ENCODE data around the gene BROX.

The BROX gene

DNA sequence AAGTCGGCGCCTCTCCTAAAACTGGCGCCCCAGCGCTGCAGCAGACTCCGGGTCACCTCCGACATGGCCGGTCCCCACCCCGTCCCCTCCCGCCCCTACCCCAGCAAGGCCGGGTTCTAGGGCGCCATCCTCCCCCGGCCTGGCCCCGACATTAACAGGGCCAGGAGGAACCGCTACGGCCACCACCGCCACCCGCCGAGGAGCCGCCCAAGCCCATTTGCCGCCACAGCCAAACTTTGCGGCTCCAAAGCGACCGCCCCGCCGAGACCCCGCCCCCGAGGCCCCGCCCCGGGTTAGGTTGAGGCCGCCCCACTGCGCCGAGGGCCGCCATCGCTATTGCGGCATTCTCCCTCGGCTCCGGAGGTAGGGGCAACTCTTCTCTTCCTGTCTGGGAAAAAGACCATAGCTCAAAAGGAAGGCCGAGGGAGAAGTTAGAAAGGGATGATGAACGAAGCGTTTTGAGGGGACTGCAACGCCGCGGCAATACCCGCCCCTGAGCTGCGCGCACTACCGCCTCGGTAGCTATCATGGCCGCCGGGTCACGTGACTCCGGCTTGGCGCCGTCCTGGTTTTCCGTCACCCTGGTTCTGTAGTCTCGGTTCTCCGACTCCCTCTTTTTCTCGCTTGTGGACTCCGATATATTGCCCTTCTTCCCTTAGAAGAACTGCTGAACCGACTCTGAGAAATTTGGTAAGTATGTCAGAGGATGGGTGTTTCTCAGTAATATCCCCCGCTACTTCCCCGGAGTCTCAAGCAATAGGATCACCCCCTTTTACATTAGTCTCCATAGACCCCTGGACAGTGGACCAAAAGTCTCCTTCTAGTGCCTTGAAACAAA, at the start of gene BROX, which contains the start of gene AIDA (continued):
- peak; percentile 26; the same call in 1 of the 2 replicates for TF ChIP-seq ZNF146 (tag by site-specific recombination; IDR thresholded peaks at IDR 0.05)
- TF ChIP-seq PRDM1 (tag by site-specific recombination; IDR thresholded peaks at IDR 0.05): no peak
- TF ChIP-seq ZNF529 (tag by site-specific recombination; IDR thresholded peaks at IDR 0.05; ENCODE audit: insufficient replicate concordance): no peak
- TF ChIP-seq, protein P1, sequence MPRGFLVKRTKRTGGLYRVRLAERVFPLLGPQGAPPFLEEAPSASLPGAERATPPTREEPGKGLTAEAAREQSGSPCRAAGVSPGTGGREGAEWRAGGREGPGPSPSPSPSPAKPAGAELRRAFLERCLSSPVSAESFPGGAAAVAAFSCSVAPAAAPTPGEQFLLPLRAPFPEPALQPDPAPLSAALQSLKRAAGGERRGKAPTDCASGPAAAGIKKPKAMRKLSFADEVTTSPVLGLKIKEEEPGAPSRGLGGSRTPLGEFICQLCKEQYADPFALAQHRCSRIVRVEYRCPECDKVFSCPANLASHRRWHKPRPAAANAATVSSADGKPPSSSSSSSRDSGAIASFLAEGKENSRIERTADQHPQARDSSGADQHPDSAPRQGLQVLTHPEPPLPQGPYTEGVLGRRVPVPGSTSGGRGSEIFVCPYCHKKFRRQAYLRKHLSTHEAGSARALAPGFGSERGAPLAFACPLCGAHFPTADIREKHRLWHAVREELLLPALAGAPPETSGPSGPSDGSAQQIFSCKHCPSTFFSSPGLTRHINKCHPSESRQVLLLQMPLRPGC (tag by site-specific recombination; IDR thresholded peaks at IDR 0.05): peak; percentile 75
- no peak for TF ChIP-seq ZNF544 (tag by site-specific recombination; IDR thresholded peaks at IDR 0.05)
- TF ChIP-seq ZNF174 (tag by site-specific recombination; IDR thresholded peaks at IDR 0.05): no peak
- no peak for TF ChIP-seq ZNF112 (tag by site-specific recombination; IDR thresholded peaks at IDR 0.05)
- TF ChIP-seq ZNF423 (tag by site-specific recombination; IDR thresholded peaks at IDR 0.05): 0 out of 2 replicates have a peak, but pooled peaks have one; percentile 28
- no peak for TF ChIP-seq ZNF169 (tag by site-specific recombination; IDR thresholded peaks at IDR 0.05)
- 0 out of 2 replicates have a peak, but pooled peaks have one; percentile 8 for TF ChIP-seq ZFHX2 (tag by site-specific recombination; conservative IDR thresholded peaks at IDR 0.05)
- TF ChIP-seq, protein P2, sequence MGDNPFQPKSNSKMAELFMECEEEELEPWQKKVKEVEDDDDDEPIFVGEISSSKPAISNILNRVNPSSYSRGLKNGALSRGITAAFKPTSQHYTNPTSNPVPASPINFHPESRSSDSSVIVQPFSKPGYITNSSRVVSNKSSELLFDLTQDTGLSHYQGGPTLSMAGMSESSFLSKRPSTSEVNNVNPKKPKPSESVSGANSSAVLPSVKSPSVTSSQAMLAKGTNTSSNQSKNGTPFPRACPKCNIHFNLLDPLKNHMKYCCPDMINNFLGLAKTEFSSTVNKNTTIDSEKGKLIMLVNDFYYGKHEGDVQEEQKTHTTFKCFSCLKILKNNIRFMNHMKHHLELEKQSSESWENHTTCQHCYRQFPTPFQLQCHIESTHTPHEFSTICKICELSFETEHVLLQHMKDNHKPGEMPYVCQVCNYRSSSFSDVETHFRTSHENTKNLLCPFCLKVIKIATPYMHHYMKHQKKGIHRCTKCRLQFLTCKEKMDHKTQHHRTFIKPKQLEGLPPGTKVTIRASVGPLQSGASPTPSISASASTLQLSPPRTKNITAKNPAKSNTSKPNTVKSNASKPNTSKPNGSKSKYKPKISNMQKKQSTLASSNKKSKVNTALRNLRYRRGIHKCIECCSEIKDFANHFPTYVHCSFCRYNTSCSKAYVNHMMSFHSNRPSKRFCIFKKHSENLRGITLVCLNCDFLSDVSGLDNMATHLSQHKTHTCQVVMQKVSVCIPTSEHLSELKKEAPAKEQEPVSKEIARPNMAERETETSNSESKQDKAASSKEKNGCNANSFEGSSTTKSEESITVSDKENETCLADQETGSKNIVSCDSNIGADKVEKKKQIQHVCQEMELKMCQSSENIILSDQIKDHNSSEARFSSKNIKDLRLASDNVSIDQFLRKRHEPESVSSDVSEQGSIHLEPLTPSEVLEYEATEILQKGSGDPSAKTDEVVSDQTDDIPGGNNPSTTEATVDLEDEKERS (tag by site-specific recombination; IDR thresholded peaks at IDR 0.05): no peak
- TF ChIP-seq ZNF776 (tag by site-specific recombination; IDR thresholded peaks at IDR 0.05; ENCODE audit: borderline replicate concordance): no peak
- TF ChIP-seq, protein P3, sequence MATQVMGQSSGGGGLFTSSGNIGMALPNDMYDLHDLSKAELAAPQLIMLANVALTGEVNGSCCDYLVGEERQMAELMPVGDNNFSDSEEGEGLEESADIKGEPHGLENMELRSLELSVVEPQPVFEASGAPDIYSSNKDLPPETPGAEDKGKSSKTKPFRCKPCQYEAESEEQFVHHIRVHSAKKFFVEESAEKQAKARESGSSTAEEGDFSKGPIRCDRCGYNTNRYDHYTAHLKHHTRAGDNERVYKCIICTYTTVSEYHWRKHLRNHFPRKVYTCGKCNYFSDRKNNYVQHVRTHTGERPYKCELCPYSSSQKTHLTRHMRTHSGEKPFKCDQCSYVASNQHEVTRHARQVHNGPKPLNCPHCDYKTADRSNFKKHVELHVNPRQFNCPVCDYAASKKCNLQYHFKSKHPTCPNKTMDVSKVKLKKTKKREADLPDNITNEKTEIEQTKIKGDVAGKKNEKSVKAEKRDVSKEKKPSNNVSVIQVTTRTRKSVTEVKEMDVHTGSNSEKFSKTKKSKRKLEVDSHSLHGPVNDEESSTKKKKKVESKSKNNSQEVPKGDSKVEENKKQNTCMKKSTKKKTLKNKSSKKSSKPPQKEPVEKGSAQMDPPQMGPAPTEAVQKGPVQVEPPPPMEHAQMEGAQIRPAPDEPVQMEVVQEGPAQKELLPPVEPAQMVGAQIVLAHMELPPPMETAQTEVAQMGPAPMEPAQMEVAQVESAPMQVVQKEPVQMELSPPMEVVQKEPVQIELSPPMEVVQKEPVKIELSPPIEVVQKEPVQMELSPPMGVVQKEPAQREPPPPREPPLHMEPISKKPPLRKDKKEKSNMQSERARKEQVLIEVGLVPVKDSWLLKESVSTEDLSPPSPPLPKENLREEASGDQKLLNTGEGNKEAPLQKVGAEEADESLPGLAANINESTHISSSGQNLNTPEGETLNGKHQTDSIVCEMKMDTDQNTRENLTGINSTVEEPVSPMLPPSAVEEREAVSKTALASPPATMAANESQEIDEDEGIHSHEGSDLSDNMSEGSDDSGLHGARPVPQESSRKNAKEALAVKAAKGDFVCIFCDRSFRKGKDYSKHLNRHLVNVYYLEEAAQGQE (tag by site-specific recombination; IDR thresholded peaks at IDR 0.05): no peak
- TF ChIP-seq ZBTB17 (tag by site-specific recombination; IDR thresholded peaks at IDR 0.05): peak; percentile 95
- TF ChIP-seq ZEB2 (tag by site-specific recombination; IDR thresholded peaks at IDR 0.05): peak; percentile 50; the same call in 1 of the 2 replicates
- TF ChIP-seq, protein P4, sequence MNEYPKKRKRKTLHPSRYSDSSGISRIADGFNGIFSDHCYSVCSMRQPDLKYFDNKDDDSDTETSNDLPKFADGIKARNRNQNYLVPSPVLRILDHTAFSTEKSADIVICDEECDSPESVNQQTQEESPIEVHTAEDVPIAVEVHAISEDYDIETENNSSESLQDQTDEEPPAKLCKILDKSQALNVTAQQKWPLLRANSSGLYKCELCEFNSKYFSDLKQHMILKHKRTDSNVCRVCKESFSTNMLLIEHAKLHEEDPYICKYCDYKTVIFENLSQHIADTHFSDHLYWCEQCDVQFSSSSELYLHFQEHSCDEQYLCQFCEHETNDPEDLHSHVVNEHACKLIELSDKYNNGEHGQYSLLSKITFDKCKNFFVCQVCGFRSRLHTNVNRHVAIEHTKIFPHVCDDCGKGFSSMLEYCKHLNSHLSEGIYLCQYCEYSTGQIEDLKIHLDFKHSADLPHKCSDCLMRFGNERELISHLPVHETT (tag by site-specific recombination; IDR thresholded peaks at IDR 0.05): peak; percentile 94
- TF ChIP-seq ZNF394 (tag by site-specific recombination; IDR thresholded peaks at IDR 0.05; ENCODE audit: borderline replicate concordance): peak; percentile 22; the same call in 1 of the 2 replicates
- TF ChIP-seq, protein P5, sequence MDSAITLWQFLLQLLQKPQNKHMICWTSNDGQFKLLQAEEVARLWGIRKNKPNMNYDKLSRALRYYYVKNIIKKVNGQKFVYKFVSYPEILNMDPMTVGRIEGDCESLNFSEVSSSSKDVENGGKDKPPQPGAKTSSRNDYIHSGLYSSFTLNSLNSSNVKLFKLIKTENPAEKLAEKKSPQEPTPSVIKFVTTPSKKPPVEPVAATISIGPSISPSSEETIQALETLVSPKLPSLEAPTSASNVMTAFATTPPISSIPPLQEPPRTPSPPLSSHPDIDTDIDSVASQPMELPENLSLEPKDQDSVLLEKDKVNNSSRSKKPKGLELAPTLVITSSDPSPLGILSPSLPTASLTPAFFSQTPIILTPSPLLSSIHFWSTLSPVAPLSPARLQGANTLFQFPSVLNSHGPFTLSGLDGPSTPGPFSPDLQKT (IDR thresholded peaks at IDR 0.05; ENCODE audit: borderline replicate concordance, low read depth, low read length): no peak
- TF ChIP-seq ZNF221 (tag by site-specific recombination; IDR thresholded peaks at IDR 0.05; ENCODE audit: borderline replicate concordance): no peak
- TF ChIP-seq, protein P6, sequence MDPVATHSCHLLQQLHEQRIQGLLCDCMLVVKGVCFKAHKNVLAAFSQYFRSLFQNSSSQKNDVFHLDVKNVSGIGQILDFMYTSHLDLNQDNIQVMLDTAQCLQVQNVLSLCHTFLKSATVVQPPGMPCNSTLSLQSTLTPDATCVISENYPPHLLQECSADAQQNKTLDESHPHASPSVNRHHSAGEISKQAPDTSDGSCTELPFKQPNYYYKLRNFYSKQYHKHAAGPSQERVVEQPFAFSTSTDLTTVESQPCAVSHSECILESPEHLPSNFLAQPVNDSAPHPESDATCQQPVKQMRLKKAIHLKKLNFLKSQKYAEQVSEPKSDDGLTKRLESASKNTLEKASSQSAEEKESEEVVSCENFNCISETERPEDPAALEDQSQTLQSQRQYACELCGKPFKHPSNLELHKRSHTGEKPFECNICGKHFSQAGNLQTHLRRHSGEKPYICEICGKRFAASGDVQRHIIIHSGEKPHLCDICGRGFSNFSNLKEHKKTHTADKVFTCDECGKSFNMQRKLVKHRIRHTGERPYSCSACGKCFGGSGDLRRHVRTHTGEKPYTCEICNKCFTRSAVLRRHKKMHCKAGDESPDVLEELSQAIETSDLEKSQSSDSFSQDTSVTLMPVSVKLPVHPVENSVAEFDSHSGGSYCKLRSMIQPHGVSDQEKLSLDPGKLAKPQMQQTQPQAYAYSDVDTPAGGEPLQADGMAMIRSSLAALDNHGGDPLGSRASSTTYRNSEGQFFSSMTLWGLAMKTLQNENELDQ (tag by site-specific recombination; IDR thresholded peaks at IDR 0.05; ENCODE audit: low read depth): no peak
- no peak for TF ChIP-seq ZNF768 (tag by site-specific recombination; IDR thresholded peaks at IDR 0.05)
- no peak for TF ChIP-seq ZNF521 (tag by site-specific recombination; IDR thresholded peaks at IDR 0.05)
- TF ChIP-seq, protein P7, sequence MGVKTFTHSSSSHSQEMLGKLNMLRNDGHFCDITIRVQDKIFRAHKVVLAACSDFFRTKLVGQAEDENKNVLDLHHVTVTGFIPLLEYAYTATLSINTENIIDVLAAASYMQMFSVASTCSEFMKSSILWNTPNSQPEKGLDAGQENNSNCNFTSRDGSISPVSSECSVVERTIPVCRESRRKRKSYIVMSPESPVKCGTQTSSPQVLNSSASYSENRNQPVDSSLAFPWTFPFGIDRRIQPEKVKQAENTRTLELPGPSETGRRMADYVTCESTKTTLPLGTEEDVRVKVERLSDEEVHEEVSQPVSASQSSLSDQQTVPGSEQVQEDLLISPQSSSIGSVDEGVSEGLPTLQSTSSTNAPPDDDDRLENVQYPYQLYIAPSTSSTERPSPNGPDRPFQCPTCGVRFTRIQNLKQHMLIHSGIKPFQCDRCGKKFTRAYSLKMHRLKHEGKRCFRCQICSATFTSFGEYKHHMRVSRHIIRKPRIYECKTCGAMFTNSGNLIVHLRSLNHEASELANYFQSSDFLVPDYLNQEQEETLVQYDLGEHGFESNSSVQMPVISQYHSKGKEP (tag by site-specific recombination; IDR thresholded peaks at IDR 0.05): no peak

Measured in HEK293 (cell line).